Left cardiac atrium (tissue), 4 donors: ENCODE measurements around the gene PBX1. TPM values are rescaled to one million over a fixed set of nuclear protein-coding genes. Genes with fewer than 3 reads are reported as not detected.

ENCODE experiments used
- ATAC-seq, 2 donors: fragments of 200-7000 bp; cut with Tn5 transposase; one replicate each; pipeline ENCODE4 v1.9.1; 2020; ENCODE audit warnings: mild to moderate bottlenecking in 2 of 2, moderate library complexity in 2 of 2
- DNase-seq: peaks from one replicate; pipeline ENCODE4 v3.0.0-alpha.2; 2020
- intact Hi-C, 2 donors: fragments of 100-400 bp; cut with DNase I; formaldehyde crosslinking; loops; one replicate each; pipeline versions ENCODE4 v1.14.1 to v1.15.1; 2022 to 2023
- total RNA-seq, 2 donors: library from RNA; stranded (reverse); fragmentation: NEBNext Ultra II Directional; extraction: Animal tissue kit (Norgen Biotek cat#: 25700); gene quantifications; one replicate each; pipeline ENCODE4 v1.2.1, GENCODE V29; 2021
- donor health status: DM: no; HTN: yes; CAD: no.
- donor health status: DM: no; HTN: yes; CAD: no; lungs with severe emphysema.
- donor health status: DM: yes; HTN: yes; CAD: no.
- donor health status: Dilated cardiomyopathy.

The PBX1 gene
- total RNA-seq, 2 donors from 2014 or later = 64.7 to 75.0 TPM

GRCh38 chr1:164790081-164790480, 231.1 kb downstream of the PBX1 start:
- intact Hi-C loops = no loop called here
- ATAC-seq (no peak), DNase-seq (no peak)

GRCh38 chr1:164792410-164793004, 233.5 kb downstream of the PBX1 start:
- no peak for DNase-seq
- intact Hi-C loops = no loop called here
- no peak for ATAC-seq

- intact Hi-C loops = no loop called here
- no peak for DNase-seq
- peak; percentile 88 to 94 for ATAC-seq
Measured at GRCh38 chr1:164794356-164794755, 235.4 kb downstream of the PBX1 start.

GRCh38 chr1:164796916-164797315, 237.9 kb downstream of the PBX1 start:
- DNase-seq = no peak
- intact Hi-C loops = no loop called here
- ATAC-seq = no peak

- intact Hi-C loops = no loop called here
- DNase-seq = no peak
- ATAC-seq = peak; percentile 50 to 55
Measured at GRCh38 chr1:164801246-164801731, 242.3 kb downstream of the PBX1 start.

GRCh38 chr1:164801791-164802502, 243.0 kb downstream of the PBX1 start:
- intact Hi-C loops = no loop called here
- ATAC-seq (peak; percentile 18 to 36), DNase-seq (no peak)

- DNase-seq (no peak), ATAC-seq (no peak)
- intact Hi-C loops = no loop called here
Measured at GRCh38 chr1:164802529-164803282, 243.7 kb downstream of the PBX1 start.

- DNase-seq (no peak), ATAC-seq (no peak)
- intact Hi-C loops = no loop called here
Measured at GRCh38 chr1:164803366-164803765, 244.4 kb downstream of the PBX1 start.

- no peak for DNase-seq
- intact Hi-C loops = no loop called here
- ATAC-seq = peak in 1 of 2 donors; percentile 62
Measured at GRCh38 chr1:164804366-164804765, 245.4 kb downstream of the PBX1 start.

- DNase-seq (no peak), ATAC-seq (peak in 1 of 2 donors; percentile 49)
- intact Hi-C loops = no loop called here
Measured at GRCh38 chr1:164805399-164805798, 246.4 kb downstream of the PBX1 start.

- intact Hi-C loops = no loop called here
- no peak for ATAC-seq
- DNase-seq = no peak
Measured at GRCh38 chr1:164806531-164806930, 247.5 kb downstream of the PBX1 start.

GRCh38 chr1:164813776-164814175, 254.8 kb downstream of the PBX1 start:
- intact Hi-C loops = no loop called here
- DNase-seq (no peak), ATAC-seq (no peak)

GRCh38 chr1:164821648-164822047, 262.7 kb downstream of the PBX1 start:
- intact Hi-C loops = no loop called here
- DNase-seq (no peak), ATAC-seq (no peak)

GRCh38 chr1:164823486-164824279, 264.7 kb downstream of the PBX1 start:
- DNase-seq (no peak), ATAC-seq (peak; percentile 76 to 91)
- intact Hi-C loops = no loop called here

- intact Hi-C loops = no loop called here
- peak in 1 of 2 donors; percentile 17 for ATAC-seq
- DNase-seq = no peak
Measured at GRCh38 chr1:164824542-164824941, 265.6 kb downstream of the PBX1 start.

- intact Hi-C loops = no loop called here
- DNase-seq = no peak
- ATAC-seq = no peak
Measured at GRCh38 chr1:164830628-164831027, 271.6 kb downstream of the PBX1 start.

- DNase-seq (no peak), ATAC-seq (no peak)
- intact Hi-C loops = no loop called here
Measured at GRCh38 chr1:164834641-164835040, 275.7 kb downstream of the PBX1 start.

- peak; percentile 49 to 65 for ATAC-seq
- intact Hi-C loops = no loop called here
- DNase-seq = peak; percentile 24
Measured at GRCh38 chr1:164836614-164837018, 277.6 kb downstream of the PBX1 start.

GRCh38 chr1:164838786-164839185, 279.8 kb downstream of the PBX1 start:
- ATAC-seq (no peak), DNase-seq (no peak)
- intact Hi-C loops = no loop called here
